Upper lobe of left lung (tissue), 4 donors: ENCODE measurements around the gene PPP1R9A.

Experiments used
- EP300 ChIP-seq, 4 donors: sonication (generic); formaldehyde crosslinking; IDR thresholded peaks; one replicate each; pipeline ENCODE4 v1.5.1; 2017; ENCODE audit warnings: antibody characterized with exemption in 4 of 4, control low read depth in 2 of 4
- POLR2A ChIP-seq, 4 donors: fragments of 450-650 bp; IDR thresholded peaks; one replicate each; pipeline ENCODE4 v1.5.1; 2016 to 2017; ENCODE audit warnings: antibody characterized with exemption in 4 of 4, mild to moderate bottlenecking in 2 of 4
- TF ChIP-seq, protein P1 (sequence below), 6 experiments: fragments of 450-650 bp in 4 of 6; fragments of 200-600 bp in 2 of 6; sonication (generic) in 2 of 6; IDR thresholded peaks; one replicate each; pipeline ENCODE4 v1.5.1; 2016 to 2019; ENCODE audit warnings: antibody characterized with exemption in 6 of 6

DNA sequence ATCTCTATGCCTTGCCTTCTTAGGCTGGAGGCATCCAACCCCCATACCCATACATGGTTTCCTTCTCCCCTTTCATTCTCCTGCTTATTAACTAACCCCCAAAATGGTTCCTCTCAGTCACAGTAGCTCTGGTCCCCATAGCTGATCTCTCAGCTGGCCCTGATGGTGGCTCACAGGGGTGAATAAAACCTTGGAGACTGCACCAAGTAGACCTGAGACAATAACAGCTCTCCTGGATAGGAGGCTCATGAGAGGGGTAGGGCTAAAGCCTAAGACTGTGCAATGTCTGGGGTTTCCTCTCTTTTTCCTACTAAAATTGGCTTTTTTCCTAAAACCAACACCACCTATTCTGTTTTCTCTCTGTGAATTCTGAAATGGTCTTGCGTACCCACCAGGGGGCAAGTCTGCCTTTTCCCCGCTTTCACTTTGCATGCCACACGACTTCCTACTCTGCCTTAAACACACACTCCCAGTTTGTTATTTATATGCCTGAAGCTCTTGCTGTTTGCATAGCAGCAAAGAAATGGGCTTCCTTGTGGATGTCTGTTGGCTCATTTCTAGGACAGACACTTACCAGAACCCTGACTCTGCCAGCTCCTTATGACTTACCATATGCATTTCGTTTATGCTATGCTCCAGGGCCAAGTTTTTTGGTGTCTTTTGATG, 435.4 kb downstream of the PPP1R9A start:
- TF ChIP-seq, protein P1, sequence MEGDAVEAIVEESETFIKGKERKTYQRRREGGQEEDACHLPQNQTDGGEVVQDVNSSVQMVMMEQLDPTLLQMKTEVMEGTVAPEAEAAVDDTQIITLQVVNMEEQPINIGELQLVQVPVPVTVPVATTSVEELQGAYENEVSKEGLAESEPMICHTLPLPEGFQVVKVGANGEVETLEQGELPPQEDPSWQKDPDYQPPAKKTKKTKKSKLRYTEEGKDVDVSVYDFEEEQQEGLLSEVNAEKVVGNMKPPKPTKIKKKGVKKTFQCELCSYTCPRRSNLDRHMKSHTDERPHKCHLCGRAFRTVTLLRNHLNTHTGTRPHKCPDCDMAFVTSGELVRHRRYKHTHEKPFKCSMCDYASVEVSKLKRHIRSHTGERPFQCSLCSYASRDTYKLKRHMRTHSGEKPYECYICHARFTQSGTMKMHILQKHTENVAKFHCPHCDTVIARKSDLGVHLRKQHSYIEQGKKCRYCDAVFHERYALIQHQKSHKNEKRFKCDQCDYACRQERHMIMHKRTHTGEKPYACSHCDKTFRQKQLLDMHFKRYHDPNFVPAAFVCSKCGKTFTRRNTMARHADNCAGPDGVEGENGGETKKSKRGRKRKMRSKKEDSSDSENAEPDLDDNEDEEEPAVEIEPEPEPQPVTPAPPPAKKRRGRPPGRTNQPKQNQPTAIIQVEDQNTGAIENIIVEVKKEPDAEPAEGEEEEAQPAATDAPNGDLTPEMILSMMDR (IDR thresholded peaks at IDR 0.05): peak in 1 of 6 experiments; percentile 9
- TF ChIP-seq EP300 (IDR thresholded peaks at IDR 0.05): no peak
- TF ChIP-seq POLR2A (IDR thresholded peaks at IDR 0.05): no peak
